Liver (tissue), 9 donors: Measurements from ENCODE around the gene TULP4. TPM values are rescaled to one million over a fixed set of nuclear protein-coding genes. Genes with fewer than 3 reads are reported as not detected.

Experiments
- DNase-seq: peaks from one replicate; pipeline ENCODE4 v3.0.0-alpha.2; 2017; ENCODE audit warnings: low spot score
- H3K27ac ChIP-seq, 2 donors: one replicate each; pipeline ENCODE4 v1.7.0; 2013; ENCODE audit warnings: inconsistent platforms in 2 of 2, low read length in 2 of 2, control low read depth in 1 of 2, low read depth in 1 of 2, mild to moderate bottlenecking in 1 of 2
- H3K27me3 ChIP-seq, 4 donors: one replicate each; pipeline versions ENCODE4 v1.6.1 to v1.7.0; 2013; ENCODE audit warnings: low read length in 3 of 4, inconsistent platforms in 1 of 4, mild to moderate bottlenecking in 1 of 4, moderate library complexity in 1 of 4; ENCODE audit not compliant: control insufficient read depth in 4 of 4, insufficient read depth in 4 of 4
- H3K36me3 ChIP-seq, 4 donors: one replicate each; pipeline versions ENCODE4 v1.6.1 to v1.7.0; 2013; ENCODE audit warnings: low read length in 3 of 4, mild to moderate bottlenecking in 3 of 4, low read depth in 1 of 4, moderate library complexity in 1 of 4; ENCODE audit not compliant: control insufficient read depth in 4 of 4, insufficient read depth in 3 of 4
- H3K4me1 ChIP-seq, 4 donors: one replicate each; pipeline versions ENCODE4 v1.6.1 to v1.7.0; 2013; ENCODE audit warnings: low read length in 3 of 4, mild to moderate bottlenecking in 3 of 4, moderate library complexity in 1 of 4; ENCODE audit not compliant: control insufficient read depth in 4 of 4, insufficient read depth in 4 of 4
- H3K4me3 ChIP-seq, 3 donors: one replicate each; pipeline versions ENCODE4 v1.6.1 to v1.7.0; 2013; ENCODE audit warnings: low read length in 3 of 3, control low read depth in 1 of 3, low read depth in 1 of 3, mild to moderate bottlenecking in 1 of 3
- H3K9ac ChIP-seq, 2 donors: one replicate each; pipeline ENCODE4 v1.7.0; 2013; ENCODE audit warnings: low read length in 2 of 2, mild to moderate bottlenecking in 2 of 2, moderate library complexity in 2 of 2, control low read depth in 1 of 2, low read depth in 1 of 2
- H3K9me3 ChIP-seq, 4 donors: one replicate each; pipeline versions ENCODE4 v1.6.1 to v1.7.0; 2013; ENCODE audit warnings: low read length in 3 of 4; ENCODE audit not compliant: control insufficient read depth in 4 of 4
- EGR1 ChIP-seq, 2 donors: IDR thresholded peaks; 2 replicates each; pipeline ENCODE4 v1.6.1; 2016 to 2018; ENCODE audit warnings: antibody characterized with exemption in 2 of 2, low read depth in 2 of 2
- FOXA2 ChIP-seq: IDR thresholded peaks from 2 replicates; pipeline ENCODE4 v1.6.1; 2016; ENCODE audit warnings: antibody characterized with exemption
- GABPA ChIP-seq, 2 donors: IDR thresholded peaks in 1 of 2; conservative IDR thresholded peaks in 1 of 2; 2 replicates each; pipeline ENCODE4 v1.6.1; 2016; ENCODE audit warnings: antibody characterized with exemption in 2 of 2, mild to moderate bottlenecking in 1 of 2, moderate library complexity in 1 of 2
- HNF4A ChIP-seq, 2 donors: conservative IDR thresholded peaks; 2 replicates each; pipeline ENCODE4 v1.6.1; 2016; ENCODE audit warnings: antibody characterized with exemption in 2 of 2, mild to moderate bottlenecking in 2 of 2
- HNF4G ChIP-seq: IDR thresholded peaks from 2 replicates; pipeline ENCODE4 v1.6.1; 2016; ENCODE audit warnings: antibody characterized with exemption
- JUND ChIP-seq, 2 donors: IDR thresholded peaks; 2 replicates each; pipeline ENCODE4 v1.6.1; 2016; ENCODE audit warnings: antibody characterized with exemption in 2 of 2
- NR2F2 ChIP-seq: IDR thresholded peaks from 2 replicates; pipeline ENCODE4 v1.6.1; 2016; ENCODE audit warnings: antibody characterized with exemption
- RXRA ChIP-seq, 2 donors: IDR thresholded peaks; 2 replicates each; pipeline ENCODE4 v1.6.1; 2017 to 2018; ENCODE audit warnings: antibody characterized with exemption in 2 of 2, mild to moderate bottlenecking in 1 of 2
- SP1 ChIP-seq: IDR thresholded peaks from 2 replicates; pipeline ENCODE4 v1.6.1; 2018; ENCODE audit warnings: antibody characterized with exemption, mild to moderate bottlenecking
- TAF1 ChIP-seq: conservative IDR thresholded peaks from 2 replicates; pipeline ENCODE4 v1.6.1; 2016; ENCODE audit warnings: antibody characterized with exemption, mild to moderate bottlenecking
- YY1 ChIP-seq: IDR thresholded peaks from 2 replicates; pipeline ENCODE4 v1.6.1; 2016; ENCODE audit warnings: antibody characterized with exemption, mild to moderate bottlenecking
- whole genome bisulfite sequencing: extraction: QIAGEN DNeasy Blood & Tissue Kit; methylation state at CpG from one replicate; pipeline ENCODE4 v1.1.7; 2013; 5-methylcytosine and 5-hydroxymethylcytosine counted together
- polyA plus RNA-seq, 2 donors: library from polyadenylated mRNA; stranded (reverse) in 1 of 2; unstranded in 1 of 2; fragments of 200-250 nt in 1 of 2; fragments of >200 nt in 1 of 2; fragmentation: Nextera tagmentation in 1 of 2; extraction: Ambion mirVana in 1 of 2; gene quantifications; one replicate each; pipeline versions ENCODE4 v1.2.1 to v1.2.3, GENCODE V29; 2013 to 2015
- total RNA-seq, 2 donors: library from RNA; depleted of rRNA; stranded (reverse); fragments of >200 nt; gene quantifications; one replicate each; pipeline ENCODE4 v1.2.3, GENCODE V29; 2014
- TF ChIP-seq, protein P1 (sequence below): fragments of 150-350 bp; IDR thresholded peaks from 2 replicates; pipeline ENCODE4 v1.5.1; 2017; ENCODE audit warnings: improper control_type of control experiment, low read depth, low read length; ENCODE audit not compliant: missing input control
- TF ChIP-seq, protein P2 (sequence below): IDR thresholded peaks from 2 replicates; pipeline ENCODE4 v1.6.1; 2016; ENCODE audit warnings: antibody characterized with exemption
- TF ChIP-seq, protein P3 (sequence below): IDR thresholded peaks from 2 replicates; pipeline ENCODE4 v1.6.1; 2016; ENCODE audit warnings: antibody characterized with exemption, mild to moderate bottlenecking
- TF ChIP-seq, protein P4 (sequence below): IDR thresholded peaks from 2 replicates; pipeline ENCODE4 v1.6.1; 2016; ENCODE audit warnings: antibody characterized with exemption
- donor health status: healthy.
- donor health status: healthy.
- donor health status: healthy.
- donor health status: healthy.
- donor health status: healthy.

TULP4 gene
- total and polyA plus RNA-seq, 4 donors: 2.2 to 53.3 (median 18.0) TPM

DNA sequence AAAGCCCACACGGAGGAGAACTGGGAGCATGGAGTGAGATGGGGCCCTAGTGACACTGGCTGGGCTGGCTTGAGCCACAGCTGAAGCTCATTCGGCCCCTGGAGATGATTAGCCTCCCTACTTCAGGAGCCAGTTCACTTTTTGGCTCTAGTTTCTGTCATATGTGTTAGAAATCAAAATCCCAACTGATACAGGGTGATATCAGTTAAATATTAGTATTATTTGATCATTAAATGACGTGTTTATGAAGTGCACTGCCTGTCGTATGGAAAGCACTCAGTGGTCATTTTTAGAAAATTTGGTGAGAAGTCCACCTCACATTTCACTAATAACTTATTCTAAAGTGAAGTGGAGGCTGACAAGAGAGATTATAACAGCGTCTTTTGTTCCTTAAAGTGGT lies 59.0 kb downstream of the TULP4 start:
- no peaks in the 10 kb centered on the region for H3K4me1 ChIP-seq
- no peaks in the 10 kb centered on the region for H3K9me3 ChIP-seq
- no peak for TF ChIP-seq RXRA (IDR thresholded peaks at IDR 0.05)
- no peak for TF ChIP-seq EGR1 (IDR thresholded peaks at IDR 0.05; ENCODE audit: low read depth in 2 of 2)
- TF ChIP-seq JUND (IDR thresholded peaks at IDR 0.05): no peak
- TF ChIP-seq NR2F2: no peak
- TF ChIP-seq GABPA (IDR thresholded peaks at IDR 0.05 in 1 of 2, conservative IDR thresholded peaks at IDR 0.05 in 1 of 2): no peak
- no peaks in the 10 kb centered on the region for H3K27me3 ChIP-seq
- DNase-seq: no peak
- H3K36me3 ChIP-seq: no peaks in the 10 kb centered on the region
- no peak overlapping the region for H3K9ac ChIP-seq
- H3K4me3 ChIP-seq: no peak overlapping the region
- 92% methylated on average over 5 of the region's 5 CpGs for WGBS
- H3K27ac ChIP-seq: no peak overlapping the region

DNA sequence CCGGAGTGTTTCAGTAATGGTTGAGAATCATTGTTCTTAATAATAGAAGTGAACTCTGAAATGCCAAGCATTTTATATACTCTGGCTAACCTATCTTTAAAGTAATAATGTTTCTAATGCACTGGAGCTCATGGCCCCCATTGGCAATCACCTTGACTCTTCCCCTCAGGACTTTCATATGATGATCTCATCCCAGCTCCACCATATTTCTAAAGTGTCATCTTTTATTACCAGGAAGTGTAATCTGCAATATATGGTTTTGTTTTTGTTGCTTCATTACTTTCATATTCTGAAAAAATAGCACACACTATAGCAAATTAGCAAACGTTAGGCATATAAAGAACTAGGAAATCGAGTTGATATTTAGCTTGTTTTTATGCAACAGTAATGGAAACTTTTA lies 60.3 kb downstream of the TULP4 start:
- WGBS: 72% methylated on average over 3 of the region's 3 CpGs
- Histone ChIP-seq H3K27ac (no peak overlapping the region), H3K9me3 (no peaks in the 10 kb centered on the region), H3K4me3 (no peak overlapping the region), H3K4me1 (no peaks in the 10 kb centered on the region), H3K27me3 (no peaks in the 10 kb centered on the region), H3K36me3 (no peaks in the 10 kb centered on the region), H3K9ac (no peak overlapping the region)
- TF ChIP-seq HNF4G (no peak), SP1 (no peak), GABPA (IDR thresholded peaks at IDR 0.05 in 1 of 2, conservative IDR thresholded peaks at IDR 0.05 in 1 of 2) (no peak), YY1 (no peak), NR2F2 (no peak), EGR1 (IDR thresholded peaks at IDR 0.05; ENCODE audit: low read depth in 2 of 2) (no peak), HNF4A (conservative IDR thresholded peaks at IDR 0.05) (no peak), JUND (IDR thresholded peaks at IDR 0.05) (no peak), RXRA (IDR thresholded peaks at IDR 0.05) (no peak), FOXA2 (no peak), TAF1 (no peak)
- TF ChIP-seq, protein P1, sequence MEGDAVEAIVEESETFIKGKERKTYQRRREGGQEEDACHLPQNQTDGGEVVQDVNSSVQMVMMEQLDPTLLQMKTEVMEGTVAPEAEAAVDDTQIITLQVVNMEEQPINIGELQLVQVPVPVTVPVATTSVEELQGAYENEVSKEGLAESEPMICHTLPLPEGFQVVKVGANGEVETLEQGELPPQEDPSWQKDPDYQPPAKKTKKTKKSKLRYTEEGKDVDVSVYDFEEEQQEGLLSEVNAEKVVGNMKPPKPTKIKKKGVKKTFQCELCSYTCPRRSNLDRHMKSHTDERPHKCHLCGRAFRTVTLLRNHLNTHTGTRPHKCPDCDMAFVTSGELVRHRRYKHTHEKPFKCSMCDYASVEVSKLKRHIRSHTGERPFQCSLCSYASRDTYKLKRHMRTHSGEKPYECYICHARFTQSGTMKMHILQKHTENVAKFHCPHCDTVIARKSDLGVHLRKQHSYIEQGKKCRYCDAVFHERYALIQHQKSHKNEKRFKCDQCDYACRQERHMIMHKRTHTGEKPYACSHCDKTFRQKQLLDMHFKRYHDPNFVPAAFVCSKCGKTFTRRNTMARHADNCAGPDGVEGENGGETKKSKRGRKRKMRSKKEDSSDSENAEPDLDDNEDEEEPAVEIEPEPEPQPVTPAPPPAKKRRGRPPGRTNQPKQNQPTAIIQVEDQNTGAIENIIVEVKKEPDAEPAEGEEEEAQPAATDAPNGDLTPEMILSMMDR: no peak
- TF ChIP-seq, protein P2, sequence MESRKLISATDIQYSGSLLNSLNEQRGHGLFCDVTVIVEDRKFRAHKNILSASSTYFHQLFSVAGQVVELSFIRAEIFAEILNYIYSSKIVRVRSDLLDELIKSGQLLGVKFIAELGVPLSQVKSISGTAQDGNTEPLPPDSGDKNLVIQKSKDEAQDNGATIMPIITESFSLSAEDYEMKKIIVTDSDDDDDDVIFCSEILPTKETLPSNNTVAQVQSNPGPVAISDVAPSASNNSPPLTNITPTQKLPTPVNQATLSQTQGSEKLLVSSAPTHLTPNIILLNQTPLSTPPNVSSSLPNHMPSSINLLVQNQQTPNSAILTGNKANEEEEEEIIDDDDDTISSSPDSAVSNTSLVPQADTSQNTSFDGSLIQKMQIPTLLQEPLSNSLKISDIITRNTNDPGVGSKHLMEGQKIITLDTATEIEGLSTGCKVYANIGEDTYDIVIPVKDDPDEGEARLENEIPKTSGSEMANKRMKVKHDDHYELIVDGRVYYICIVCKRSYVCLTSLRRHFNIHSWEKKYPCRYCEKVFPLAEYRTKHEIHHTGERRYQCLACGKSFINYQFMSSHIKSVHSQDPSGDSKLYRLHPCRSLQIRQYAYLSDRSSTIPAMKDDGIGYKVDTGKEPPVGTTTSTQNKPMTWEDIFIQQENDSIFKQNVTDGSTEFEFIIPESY: no peak
- TF ChIP-seq, protein P3, sequence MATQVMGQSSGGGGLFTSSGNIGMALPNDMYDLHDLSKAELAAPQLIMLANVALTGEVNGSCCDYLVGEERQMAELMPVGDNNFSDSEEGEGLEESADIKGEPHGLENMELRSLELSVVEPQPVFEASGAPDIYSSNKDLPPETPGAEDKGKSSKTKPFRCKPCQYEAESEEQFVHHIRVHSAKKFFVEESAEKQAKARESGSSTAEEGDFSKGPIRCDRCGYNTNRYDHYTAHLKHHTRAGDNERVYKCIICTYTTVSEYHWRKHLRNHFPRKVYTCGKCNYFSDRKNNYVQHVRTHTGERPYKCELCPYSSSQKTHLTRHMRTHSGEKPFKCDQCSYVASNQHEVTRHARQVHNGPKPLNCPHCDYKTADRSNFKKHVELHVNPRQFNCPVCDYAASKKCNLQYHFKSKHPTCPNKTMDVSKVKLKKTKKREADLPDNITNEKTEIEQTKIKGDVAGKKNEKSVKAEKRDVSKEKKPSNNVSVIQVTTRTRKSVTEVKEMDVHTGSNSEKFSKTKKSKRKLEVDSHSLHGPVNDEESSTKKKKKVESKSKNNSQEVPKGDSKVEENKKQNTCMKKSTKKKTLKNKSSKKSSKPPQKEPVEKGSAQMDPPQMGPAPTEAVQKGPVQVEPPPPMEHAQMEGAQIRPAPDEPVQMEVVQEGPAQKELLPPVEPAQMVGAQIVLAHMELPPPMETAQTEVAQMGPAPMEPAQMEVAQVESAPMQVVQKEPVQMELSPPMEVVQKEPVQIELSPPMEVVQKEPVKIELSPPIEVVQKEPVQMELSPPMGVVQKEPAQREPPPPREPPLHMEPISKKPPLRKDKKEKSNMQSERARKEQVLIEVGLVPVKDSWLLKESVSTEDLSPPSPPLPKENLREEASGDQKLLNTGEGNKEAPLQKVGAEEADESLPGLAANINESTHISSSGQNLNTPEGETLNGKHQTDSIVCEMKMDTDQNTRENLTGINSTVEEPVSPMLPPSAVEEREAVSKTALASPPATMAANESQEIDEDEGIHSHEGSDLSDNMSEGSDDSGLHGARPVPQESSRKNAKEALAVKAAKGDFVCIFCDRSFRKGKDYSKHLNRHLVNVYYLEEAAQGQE: no peak
- TF ChIP-seq, protein P4, sequence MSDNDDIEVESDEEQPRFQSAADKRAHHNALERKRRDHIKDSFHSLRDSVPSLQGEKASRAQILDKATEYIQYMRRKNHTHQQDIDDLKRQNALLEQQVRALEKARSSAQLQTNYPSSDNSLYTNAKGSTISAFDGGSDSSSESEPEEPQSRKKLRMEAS: no peak
- DNase-seq: no peak
